Measurements from ENCODE around the gene AVP.
A peak's percentile ranks its signal among the peaks of the same experiment; 100 is the strongest.

Gene AVP

GRCh38 chr20:3046677-3047462 is 37.7 kb downstream of the AVP start:
- Histone ChIP-seq H3K4me3 (ENCODE audit: low read depth, low read length) (peak overlapping the region; percentile 73), H3K36me3 (peaks cover 39% of the 10 kb centered on the region), H3K9me3 (ENCODE audit: severe bottlenecking) (no peaks in the 10 kb centered on the region), H3K27ac (peak overlapping the region; percentile 89), H3K27me3 (ENCODE audit: insufficient read depth, low read depth, severe bottlenecking) (no peaks in the 10 kb centered on the region)
- peak; percentile 27 for DNase-seq
- no peak for TF ChIP-seq CTCF (IDR thresholded peaks at IDR 0.05; ENCODE audit: low read depth, low read length)

GRCh38 chr20:3045816-3046676 is 38.5 kb downstream of the AVP start, which contains the start of gene MRPS26:
MRPS26 (plus strand) TSS chr20:3046052; CDS start chr20:3046069, 17 bp downstream.
- Histone ChIP-seq H3K9me3 (ENCODE audit: severe bottlenecking) (no peaks in the 10 kb centered on the region), H3K4me3 (ENCODE audit: low read depth, low read length) (peak within 1 kb of the TSS; percentile 73), H3K36me3 (peaks cover 39% of the 10 kb centered on the region), H3K27me3 (ENCODE audit: insufficient read depth, low read depth, severe bottlenecking) (no peaks in the 10 kb centered on the region), H3K27ac (peak within 1 kb of the TSS; percentile 89)
- DNase-seq, result peak; percentile 92
- 0 out of 2 replicates have a peak, but pooled peaks have one; percentile 2 for TF ChIP-seq CTCF (IDR thresholded peaks at IDR 0.05; ENCODE audit: low read depth, low read length)

- peak; percentile 89 for DNase-seq
- peak overlapping the region; percentile 73 for H3K4me3 ChIP-seq (ENCODE audit: low read depth, low read length)
- H3K9me3 ChIP-seq (ENCODE audit: severe bottlenecking), result no peaks in the 10 kb centered on the region
- peak overlapping the region; percentile 89 for H3K27ac ChIP-seq
- TF ChIP-seq CTCF (IDR thresholded peaks at IDR 0.05; ENCODE audit: low read depth, low read length), result no peak
- H3K27me3 ChIP-seq (ENCODE audit: insufficient read depth, low read depth, severe bottlenecking), result no peaks in the 10 kb centered on the region
- peaks cover 44% of the 10 kb centered on the region for H3K36me3 ChIP-seq
Observed at GRCh38 chr20:3045042-3045815, 39.3 kb downstream of the AVP start.

- Histone ChIP-seq H3K27me3 (ENCODE audit: insufficient read depth, low read depth, severe bottlenecking) (no peaks in the 10 kb centered on the region), H3K4me3 (ENCODE audit: low read depth, low read length) (no peak overlapping the region), H3K27ac (no peak overlapping the region), H3K36me3 (peaks cover 44% of the 10 kb centered on the region), H3K9me3 (ENCODE audit: severe bottlenecking) (no peaks in the 10 kb centered on the region)
- no peak for TF ChIP-seq CTCF (IDR thresholded peaks at IDR 0.05; ENCODE audit: low read depth, low read length)
- no peak for DNase-seq
Observed at GRCh38 chr20:3044336-3044965, 40.1 kb downstream of the AVP start.

- H3K9me3 ChIP-seq (ENCODE audit: severe bottlenecking), result no peaks in the 10 kb centered on the region
- H3K27ac ChIP-seq, result no peak within 1 kb of the TSS
Observed at GRCh38 chr20:3043322-3043721, 41.2 kb downstream of the AVP start, which contains the start of gene GNRH2. GNRH2 (plus strand) TSS chr20:3043622; CDS start chr20:3044415, 793 bp downstream.

More at GRCh38 chr20:3043322-3043721, 41.2 kb downstream of the AVP start, which contains the start of gene GNRH2:
- no peak for DNase-seq
- no peak for TF ChIP-seq CTCF (IDR thresholded peaks at IDR 0.05; ENCODE audit: low read depth, low read length)
- Histone ChIP-seq H3K27me3 (ENCODE audit: insufficient read depth, low read depth, severe bottlenecking) (no peaks in the 10 kb centered on the region), H3K4me3 (ENCODE audit: low read depth, low read length) (no peak within 1 kb of the TSS), H3K36me3 (peaks cover 42% of the 10 kb centered on the region)
